Measurements from ENCODE around the gene ARSI. TPM values are rescaled to one million over a fixed set of nuclear protein-coding genes. Genes with fewer than 3 reads are reported as not detected.

ARSI gene
- total and polyA plus RNA-seq, 3 experiments from 2014 or later, result not detected

DNA sequence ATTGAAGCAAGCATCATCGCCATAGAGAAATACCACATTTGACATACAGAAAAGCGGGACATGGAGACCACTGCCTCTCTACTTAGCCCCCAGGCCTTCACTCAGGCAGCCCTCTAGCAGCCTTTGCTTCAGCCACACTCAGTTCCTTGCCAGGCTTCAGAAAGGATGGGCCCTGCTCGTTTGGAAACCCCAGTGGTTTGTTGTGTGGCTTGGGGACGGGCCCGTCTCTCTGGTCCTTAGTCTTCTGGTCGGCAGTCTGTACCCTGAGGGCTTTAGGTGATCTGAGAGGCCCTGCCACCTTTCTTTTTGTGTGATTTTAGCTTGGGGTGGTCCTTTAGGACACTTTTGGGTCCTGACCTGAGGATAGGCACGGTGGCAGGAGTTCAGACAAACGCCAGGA lies 21.1 kb upstream of the ARSI start:
- Histone ChIP-seq H3K4me3 (ENCODE audit: low read length) (no peak overlapping the region), H3K27me3 (ENCODE audit: insufficient read depth, low read length, poor library complexity, severe bottlenecking) (no peaks in the 10 kb centered on the region), H3K9me3 (ENCODE audit: low read length) (no peaks in the 10 kb centered on the region), H3K27ac (ENCODE audit: low read depth, low read length) (no peak overlapping the region), H3K4me1 (ENCODE audit: insufficient read depth, low read length) (no peaks in the 10 kb centered on the region), H3K36me3 (ENCODE audit: insufficient read depth, low read length) (no peaks in the 10 kb centered on the region)
- Mint-ChIP-seq H3K4me3 (no peak overlapping the region), H3K36me3 (no peaks in the 10 kb centered on the region), H3K4me1 (peaks cover 5 to 7% (median 7%) of the 10 kb centered on the region in 3 donors), H3K27ac (no peak overlapping the region), H3K27me3 (peaks cover 4 to 16% of the 10 kb centered on the region in 2 donors), H3K9me3 (no peaks in the 10 kb centered on the region)
- ChIA-PET CTCF (no interaction called here), POLR2A (no interaction called here)
- no peak for DNase-seq

- CTCF ChIA-PET, result interaction anchor here (1.0 kb wide), 1 partner anchor 17 kb away, joined by 4 read pairs; no protein-coding TSS in a partner anchor
- Histone ChIP-seq H3K27ac (ENCODE audit: low read depth, low read length) (no peak overlapping the region), H3K36me3 (ENCODE audit: insufficient read depth, low read length) (no peaks in the 10 kb centered on the region), H3K4me3 (ENCODE audit: low read length) (no peak overlapping the region), H3K9me3 (ENCODE audit: low read length) (no peaks in the 10 kb centered on the region), H3K4me1 (ENCODE audit: insufficient read depth, low read length) (no peaks in the 10 kb centered on the region), H3K27me3 (ENCODE audit: insufficient read depth, low read length, poor library complexity, severe bottlenecking) (no peaks in the 10 kb centered on the region)
- DNase-seq, result no peak
- POLR2A ChIA-PET, result no interaction called here
- Mint-ChIP-seq H3K4me1 (peaks cover 5 to 7% (median 7%) of the 10 kb centered on the region in 3 donors), H3K4me3 (no peak overlapping the region), H3K27ac (no peak overlapping the region), H3K9me3 (no peaks in the 10 kb centered on the region), H3K27me3 (peaks cover 6 to 20% of the 10 kb centered on the region in 2 donors), H3K36me3 (no peaks in the 10 kb centered on the region)
Measured at GRCh38 chr5:150323092-150323491, 20.4 kb upstream of the ARSI start.

DNA sequence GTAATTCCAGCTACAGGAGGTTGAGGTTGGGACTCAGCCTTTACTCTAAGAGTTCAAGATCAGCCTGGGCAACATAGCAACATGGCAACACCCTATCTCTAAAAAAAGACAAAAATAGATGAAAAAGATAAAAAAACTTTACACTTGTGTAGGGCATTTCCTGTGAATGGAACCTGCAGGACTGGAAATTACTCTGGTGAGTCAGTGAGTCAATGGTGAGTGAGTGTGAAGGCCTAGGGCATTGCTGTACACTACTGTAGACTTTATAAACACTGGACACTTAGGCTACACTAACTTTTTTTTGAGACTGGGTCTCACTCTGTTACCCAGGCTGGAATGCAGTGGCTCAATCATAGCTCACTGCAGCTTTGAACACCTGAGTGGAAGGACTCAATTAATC lies 19.5 kb upstream of the ARSI start:
- POLR2A ChIA-PET, result no interaction called here
- no peaks in the 10 kb centered on the region for H3K27me3 ChIP-seq (ENCODE audit: insufficient read depth, low read length, poor library complexity, severe bottlenecking)

DNA sequence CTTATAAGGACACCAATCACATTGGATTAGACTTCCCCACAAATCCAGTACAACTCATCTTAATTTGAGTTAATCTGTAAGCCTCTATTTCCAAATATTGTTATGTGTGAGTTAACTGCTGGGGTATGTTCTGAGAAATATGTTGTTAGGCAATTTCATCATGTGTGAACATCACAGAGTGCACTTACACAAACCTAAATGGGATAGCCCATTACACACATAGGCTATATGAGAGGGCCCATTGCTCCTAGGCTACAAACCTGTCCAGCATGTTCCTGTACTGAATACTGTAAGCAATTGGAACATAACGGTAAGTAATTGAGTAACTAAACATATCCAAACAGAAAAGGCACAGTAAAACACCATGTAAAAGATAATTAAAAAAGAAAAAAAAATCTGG lies 19.1 kb upstream of the ARSI start:
- ChIA-PET POLR2A (no interaction called here), CTCF (no interaction called here)
- no peaks in the 10 kb centered on the region for H3K27me3 ChIP-seq (ENCODE audit: insufficient read depth, low read length, poor library complexity, severe bottlenecking)
- no peaks in the 10 kb centered on the region for H3K36me3 Mint-ChIP-seq
- H3K9me3 Mint-ChIP-seq, result no peaks in the 10 kb centered on the region
- no peak overlapping the region for H3K27ac ChIP-seq (ENCODE audit: low read depth, low read length)
- H3K27ac Mint-ChIP-seq, result no peak overlapping the region
- no peaks in the 10 kb centered on the region for H3K9me3 ChIP-seq (ENCODE audit: low read length)
- H3K4me1 Mint-ChIP-seq, result peaks cover 5 to 7% (median 7%) of the 10 kb centered on the region in 3 donors
- no peak overlapping the region for H3K4me3 ChIP-seq (ENCODE audit: low read length)
- no peaks in the 10 kb centered on the region for H3K4me1 ChIP-seq (ENCODE audit: insufficient read depth, low read length)
- no peak for DNase-seq
- no peak overlapping the region for H3K4me3 Mint-ChIP-seq
- peaks cover 8 to 15% of the 10 kb centered on the region in 2 donors for H3K27me3 Mint-ChIP-seq
- no peaks in the 10 kb centered on the region for H3K36me3 ChIP-seq (ENCODE audit: insufficient read depth, low read length)

More for the DNA sequence above, 19.5 kb upstream of the ARSI start:
- H3K27ac ChIP-seq (ENCODE audit: low read depth, low read length), result no peak overlapping the region
- H3K27ac Mint-ChIP-seq, result no peak overlapping the region
- H3K4me1 ChIP-seq (ENCODE audit: insufficient read depth, low read length), result no peaks in the 10 kb centered on the region
- no peak overlapping the region for H3K4me3 Mint-ChIP-seq
- no peaks in the 10 kb centered on the region for H3K9me3 Mint-ChIP-seq
- DNase-seq, result no peak
- H3K36me3 Mint-ChIP-seq, result no peaks in the 10 kb centered on the region
- CTCF ChIA-PET, result no interaction called here
- H3K27me3 Mint-ChIP-seq, result peaks cover 8 to 16% of the 10 kb centered on the region in 2 donors
- no peak overlapping the region for H3K4me3 ChIP-seq (ENCODE audit: low read length)
- H3K4me1 Mint-ChIP-seq, result peaks cover 5 to 7% (median 7%) of the 10 kb centered on the region in 3 donors
- no peaks in the 10 kb centered on the region for H3K36me3 ChIP-seq (ENCODE audit: insufficient read depth, low read length)
- H3K9me3 ChIP-seq (ENCODE audit: low read length), result no peaks in the 10 kb centered on the region

GRCh38 chr5:150321211-150321610 lies 18.5 kb upstream of the ARSI start:
- CTCF ChIA-PET, result no interaction called here

DNA sequence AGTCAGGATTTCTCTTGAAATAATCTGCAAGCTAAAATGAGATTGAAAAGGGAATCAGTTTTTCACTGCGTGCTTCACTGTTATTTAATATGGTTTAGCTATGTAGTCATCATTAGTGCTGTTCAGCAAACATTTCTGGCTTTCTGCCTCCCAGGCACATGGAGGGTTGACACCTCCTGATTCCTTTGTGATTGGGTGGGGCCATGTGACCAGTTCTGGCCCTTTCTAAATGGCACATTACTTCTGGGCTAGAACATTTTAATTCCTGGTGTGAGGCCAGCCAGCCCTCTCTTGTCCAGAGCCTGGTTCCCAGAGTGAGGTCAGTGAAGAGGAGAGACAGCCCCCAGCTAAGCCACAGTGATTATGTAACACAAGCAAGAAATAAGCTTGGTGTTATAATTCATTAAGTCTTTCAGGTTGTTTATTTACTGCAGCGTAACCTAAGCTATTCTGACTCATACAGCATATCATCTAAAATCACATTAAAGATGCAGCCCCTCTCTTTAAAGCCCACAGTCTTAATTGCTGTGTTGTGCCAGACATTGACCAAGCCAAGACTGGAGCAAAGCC lies 17.4 kb upstream of the ARSI start:
- H3K9me3 ChIP-seq (ENCODE audit: low read length), result no peaks in the 10 kb centered on the region
- Mint-ChIP-seq H3K27ac (no peak overlapping the region), H3K4me3 (no peak overlapping the region), H3K9me3 (no peaks in the 10 kb centered on the region), H3K27me3 (peaks cover 8% of the 10 kb centered on the region in 2 donors), H3K4me1 (peaks cover 5 to 7% (median 7%) of the 10 kb centered on the region in 3 donors), H3K36me3 (no peaks in the 10 kb centered on the region)
- no peaks in the 10 kb centered on the region for H3K4me1 ChIP-seq (ENCODE audit: insufficient read depth, low read length)
- no peak for DNase-seq
- H3K4me3 ChIP-seq (ENCODE audit: low read length), result no peak overlapping the region
- ChIA-PET CTCF (no interaction called here), POLR2A (no interaction called here)
- no peaks in the 10 kb centered on the region for H3K27me3 ChIP-seq (ENCODE audit: insufficient read depth, low read length, poor library complexity, severe bottlenecking)
- H3K36me3 ChIP-seq (ENCODE audit: insufficient read depth, low read length), result no peaks in the 10 kb centered on the region
- H3K27ac ChIP-seq (ENCODE audit: low read depth, low read length), result no peak overlapping the region

More at GRCh38 chr5:150321211-150321610, 18.5 kb upstream of the ARSI start:
- Mint-ChIP-seq H3K27ac (no peak overlapping the region), H3K27me3 (peaks cover 8 to 12% of the 10 kb centered on the region in 2 donors), H3K36me3 (no peaks in the 10 kb centered on the region), H3K9me3 (no peaks in the 10 kb centered on the region), H3K4me1 (peaks cover 5 to 7% (median 7%) of the 10 kb centered on the region in 3 donors), H3K4me3 (no peak overlapping the region)
- no peaks in the 10 kb centered on the region for H3K4me1 ChIP-seq (ENCODE audit: insufficient read depth, low read length)
- no peak for DNase-seq
- no peak overlapping the region for H3K27ac ChIP-seq (ENCODE audit: low read depth, low read length)
- H3K9me3 ChIP-seq (ENCODE audit: low read length), result no peaks in the 10 kb centered on the region
- no peak overlapping the region for H3K4me3 ChIP-seq (ENCODE audit: low read length)
- no peaks in the 10 kb centered on the region for H3K36me3 ChIP-seq (ENCODE audit: insufficient read depth, low read length)
- no peaks in the 10 kb centered on the region for H3K27me3 ChIP-seq (ENCODE audit: insufficient read depth, low read length, poor library complexity, severe bottlenecking)
- POLR2A ChIA-PET, result no interaction called here

- no peak overlapping the region for H3K4me3 ChIP-seq (ENCODE audit: low read length)
- CTCF ChIA-PET, result no interaction called here
- H3K4me1 ChIP-seq (ENCODE audit: insufficient read depth, low read length), result no peaks in the 10 kb centered on the region
- Mint-ChIP-seq H3K27me3 (peaks cover 7% of the 10 kb centered on the region in 2 donors), H3K4me3 (no peak overlapping the region), H3K36me3 (no peaks in the 10 kb centered on the region), H3K9me3 (no peaks in the 10 kb centered on the region), H3K27ac (no peak overlapping the region), H3K4me1 (peaks cover 5 to 7% (median 7%) of the 10 kb centered on the region in 3 donors)
- no peaks in the 10 kb centered on the region for H3K9me3 ChIP-seq (ENCODE audit: low read length)
- H3K36me3 ChIP-seq (ENCODE audit: insufficient read depth, low read length), result no peaks in the 10 kb centered on the region
- POLR2A ChIA-PET, result no interaction called here
- no peak overlapping the region for H3K27ac ChIP-seq (ENCODE audit: low read depth, low read length)
- H3K27me3 ChIP-seq (ENCODE audit: insufficient read depth, low read length, poor library complexity, severe bottlenecking), result no peaks in the 10 kb centered on the region
- DNase-seq, result no peak
Measured at GRCh38 chr5:150319484-150319790, 16.7 kb upstream of the ARSI start.

GRCh38 chr5:150318613-150319483 lies 16.1 kb upstream of the ARSI start:
- DNase-seq, result no peak
- no peak overlapping the region for H3K27ac ChIP-seq (ENCODE audit: low read depth, low read length)
- H3K36me3 Mint-ChIP-seq, result no peaks in the 10 kb centered on the region
- H3K4me1 Mint-ChIP-seq, result peaks cover 5 to 7% (median 7%) of the 10 kb centered on the region in 3 donors
- no peaks in the 10 kb centered on the region for H3K4me1 ChIP-seq (ENCODE audit: insufficient read depth, low read length)
- no peaks in the 10 kb centered on the region for H3K9me3 ChIP-seq (ENCODE audit: low read length)
- no peaks in the 10 kb centered on the region for H3K36me3 ChIP-seq (ENCODE audit: insufficient read depth, low read length)
- H3K27me3 ChIP-seq (ENCODE audit: insufficient read depth, low read length, poor library complexity, severe bottlenecking), result no peaks in the 10 kb centered on the region
- no peaks in the 10 kb centered on the region for H3K9me3 Mint-ChIP-seq
- no peak overlapping the region for H3K4me3 Mint-ChIP-seq
- ChIA-PET CTCF (no interaction called here), POLR2A (no interaction called here)
- H3K27ac Mint-ChIP-seq, result no peak overlapping the region
- H3K4me3 ChIP-seq (ENCODE audit: low read length), result no peak overlapping the region
- H3K27me3 Mint-ChIP-seq, result peaks cover 6 to 8% of the 10 kb centered on the region in 2 donors

Measured in CD8-positive, alpha-beta memory T cell (primary cell).